Activated CD8-positive, alpha-beta memory T cell treated with anti-CD3 and anti-CD28 coated beads, Interleukin-2, amount 50 U/mL, for 1 hour (primary cell): Measurements from ENCODE around the gene C1orf198.

Experiments
- DNase-seq: peaks from one replicate; pipeline ENCODE4 v3.0.0-alpha.2; 2020; ENCODE audit errors: extremely low read depth

Gene C1orf198

GRCh38 chr1:230833511-230833910 is 34.8 kb downstream of the C1orf198 start:
- no peak for DNase-seq

DNA sequence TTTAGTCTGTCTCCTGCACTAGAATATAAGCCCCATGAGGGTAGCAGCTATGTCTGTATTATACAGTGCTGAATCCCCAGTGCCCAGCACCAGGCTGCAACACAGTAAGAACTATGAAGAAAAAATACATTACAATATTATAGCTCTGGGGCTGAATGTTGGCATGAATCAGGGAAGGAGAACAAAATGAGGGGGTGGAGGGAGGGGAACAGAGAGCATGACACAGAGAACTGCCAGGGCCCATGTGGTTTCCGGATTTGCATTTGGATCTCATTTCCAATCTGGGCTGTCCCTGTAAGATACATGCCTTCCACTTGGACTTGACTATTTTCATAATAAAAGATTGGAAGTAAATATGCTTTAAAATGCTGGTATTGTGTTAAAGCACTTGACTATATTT is 35.8 kb downstream of the C1orf198 start:
- DNase-seq, result no peak

DNA sequence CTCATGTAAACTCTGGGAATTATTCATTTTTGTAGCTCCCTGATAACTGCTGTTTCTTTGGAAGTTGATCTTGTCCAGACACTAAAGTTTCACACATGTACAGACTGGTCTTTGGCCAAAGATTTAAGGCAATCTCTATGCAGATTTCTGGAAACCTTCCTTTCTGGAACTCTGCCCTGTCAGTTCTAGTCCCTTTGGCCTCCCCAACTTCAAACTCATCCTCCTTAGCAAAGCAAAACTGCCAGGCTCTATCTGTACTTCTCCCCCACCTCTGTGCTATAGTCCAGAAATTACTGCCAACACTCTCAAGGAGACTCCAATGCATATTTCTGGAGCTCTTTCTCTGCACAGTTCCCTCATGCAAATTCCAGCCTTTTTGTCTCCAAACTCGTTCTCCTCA is 36.5 kb downstream of the C1orf198 start:
- DNase-seq, result no peak

DNA sequence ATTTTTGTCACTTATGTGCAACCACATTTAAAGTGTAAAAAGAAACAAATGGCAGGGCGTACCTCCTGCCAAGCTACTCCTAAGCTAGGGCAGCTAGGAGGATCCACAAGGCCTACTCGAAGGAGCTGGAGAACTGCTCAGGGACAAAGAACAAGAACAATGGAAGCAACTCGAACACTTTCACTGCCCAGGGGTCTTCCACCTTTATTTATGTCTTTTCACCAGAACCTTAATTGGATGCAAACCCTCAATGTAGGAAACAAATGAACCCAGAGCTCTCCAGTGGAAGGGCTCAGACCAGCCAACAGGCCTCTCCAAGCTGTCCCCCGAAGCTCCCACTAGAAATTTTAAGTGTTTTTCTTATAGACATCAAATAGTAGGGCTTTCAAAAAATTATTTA is 39.9 kb downstream of the C1orf198 start:
- DNase-seq, result no peak

- no peak for DNase-seq
These were observed 40.5 kb downstream of the C1orf198 start for GRCh38 chr1:230827801-230828200.

GRCh38 chr1:230827081-230827681 is 41.1 kb downstream of the C1orf198 start:
- no peak for DNase-seq

DNA sequence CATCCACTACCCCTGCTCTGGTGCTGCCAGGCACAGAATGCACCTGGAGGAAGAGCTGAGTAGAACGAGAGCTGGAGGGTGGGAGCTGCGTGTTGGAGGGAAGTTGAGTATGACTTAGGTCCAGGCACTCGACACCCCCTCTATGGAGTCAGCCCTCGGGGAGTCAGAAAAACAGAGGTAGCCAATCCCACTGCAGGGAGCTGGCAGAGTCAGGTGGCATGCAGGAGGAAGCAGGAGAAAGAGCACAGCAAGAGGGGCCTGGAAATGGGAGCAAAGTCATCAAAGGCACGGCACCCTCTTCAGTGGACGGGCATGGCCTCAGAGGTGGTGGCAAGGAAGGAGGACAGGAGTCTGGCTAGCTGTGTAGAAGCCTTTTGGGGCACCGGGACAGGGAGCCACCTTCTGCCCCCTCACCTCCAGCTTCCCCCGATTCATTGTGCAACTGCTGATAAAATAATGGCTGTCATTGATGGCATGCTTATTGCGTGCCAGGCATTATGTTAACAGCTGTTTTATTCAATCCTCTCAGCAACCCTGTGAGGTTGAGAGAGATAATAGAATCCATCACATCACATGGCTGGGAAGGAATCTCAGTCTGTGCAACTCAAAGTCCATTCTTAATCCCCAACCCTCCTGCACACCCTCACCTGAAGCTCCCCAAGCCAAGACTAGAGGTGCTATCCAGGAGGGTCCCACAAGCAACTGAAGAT is 42.0 kb downstream of the C1orf198 start:
- no peak for DNase-seq

GRCh38 chr1:230825761-230826160 is 42.6 kb downstream of the C1orf198 start:
- no peak for DNase-seq

DNA sequence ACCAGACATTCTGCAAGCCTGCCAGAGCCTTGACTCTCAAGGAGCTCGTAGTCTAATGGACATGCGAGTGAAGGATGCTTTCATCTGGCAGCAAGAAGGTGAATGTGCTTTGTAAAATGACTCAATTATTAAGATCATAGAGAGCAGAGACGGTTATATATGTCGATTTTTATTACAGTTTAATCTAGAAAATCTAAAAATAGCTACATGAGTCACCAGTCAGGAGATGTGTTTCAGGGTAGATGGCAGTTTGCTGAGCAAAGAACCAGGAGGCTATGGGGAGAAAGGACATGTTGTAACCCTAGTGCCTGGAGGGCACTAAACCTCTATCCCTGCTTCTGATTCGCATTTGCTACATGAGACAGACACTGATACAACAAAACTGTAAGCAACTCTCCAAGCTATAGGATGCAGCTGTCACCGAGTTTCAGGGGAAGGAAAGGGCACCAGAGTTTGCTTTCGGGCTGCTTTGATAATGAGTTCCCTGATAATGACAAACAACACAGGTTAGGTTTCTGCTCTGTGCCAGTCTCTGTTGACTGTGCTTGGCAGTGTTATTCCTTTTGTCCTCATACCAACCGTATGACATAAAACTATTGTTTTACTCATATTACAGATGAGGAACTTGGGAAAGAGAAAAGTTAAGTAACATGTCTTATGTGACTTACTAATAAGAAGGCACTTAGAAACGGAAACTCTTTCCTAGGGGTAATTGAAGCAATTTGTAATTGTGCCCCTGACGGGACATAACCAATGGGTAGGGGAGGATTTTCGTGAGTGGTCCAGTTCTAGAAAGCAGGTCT is 43.2 kb downstream of the C1orf198 start:
- no peak for DNase-seq

DNA sequence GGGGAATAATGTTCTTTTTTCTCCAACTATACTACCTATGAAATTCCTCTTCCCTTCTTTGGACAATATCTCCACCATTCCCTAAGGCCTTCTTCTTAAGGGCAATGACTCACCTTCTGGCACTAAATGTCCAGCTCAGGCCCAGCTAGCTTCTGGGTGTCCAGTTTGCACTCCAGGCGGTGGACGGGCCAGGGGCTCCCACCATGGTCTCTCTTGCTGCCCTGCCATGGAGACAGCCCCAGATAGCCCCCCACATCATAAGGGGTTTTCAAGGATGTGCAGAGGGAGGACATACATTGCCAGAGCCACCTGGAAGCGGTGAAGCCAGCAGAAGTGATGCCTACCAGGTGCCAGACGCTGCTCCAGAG is 43.8 kb downstream of the C1orf198 start:
- no peak for DNase-seq

DNA sequence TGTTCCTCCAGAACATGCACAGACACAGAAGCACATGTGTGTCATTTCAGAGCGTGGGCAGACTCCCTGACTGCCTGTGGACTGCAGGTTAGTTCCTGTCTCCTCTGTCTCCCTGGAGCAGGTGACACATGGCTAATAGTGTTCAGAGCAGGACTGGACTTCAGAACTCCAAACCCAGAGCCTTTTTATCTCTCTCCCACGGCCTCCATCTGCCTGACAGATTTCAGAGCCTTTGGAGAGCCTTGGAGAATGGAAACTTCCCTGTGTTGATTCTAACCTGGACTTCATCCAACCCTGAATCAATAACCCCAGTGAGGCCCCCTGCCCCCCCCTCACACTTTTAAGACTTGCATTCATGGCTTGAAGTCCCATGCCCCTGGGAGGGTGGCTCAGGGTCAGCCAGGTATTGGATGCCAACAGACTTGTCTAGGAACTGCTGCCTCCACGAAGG is 44.4 kb downstream of the C1orf198 start:
- no peak for DNase-seq

GRCh38 chr1:230823426-230823825 is 44.9 kb downstream of the C1orf198 start:
- no peak for DNase-seq

GRCh38 chr1:230822092-230822581 is 46.2 kb downstream of the C1orf198 start:
- DNase-seq, result no peak

GRCh38 chr1:230821346-230821745 is 47.0 kb downstream of the C1orf198 start:
- no peak for DNase-seq

DNA sequence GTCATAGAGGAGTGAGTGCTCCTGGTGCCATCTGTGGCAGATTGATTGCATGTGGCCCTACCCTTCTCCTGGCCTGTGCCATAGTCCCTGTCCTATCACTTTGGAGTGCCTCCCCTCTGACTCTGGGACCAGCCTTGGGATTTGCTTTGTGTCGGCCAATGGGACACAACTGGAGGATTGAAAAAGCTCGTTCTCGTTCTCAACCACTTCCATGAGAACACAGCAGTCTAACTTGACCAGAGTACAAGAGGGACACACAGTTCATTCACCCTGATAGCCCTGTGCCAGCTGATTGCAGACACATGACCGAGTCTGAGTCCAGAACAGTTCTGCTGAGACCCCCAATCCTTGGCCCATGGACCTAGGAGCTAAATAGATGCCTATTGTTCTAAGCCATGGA is 47.8 kb downstream of the C1orf198 start:
- no peak for DNase-seq

- no peak for DNase-seq
These were observed 48.3 kb downstream of the C1orf198 start for GRCh38 chr1:230819976-230820375.

GRCh38 chr1:230818901-230819300 is 49.4 kb downstream of the C1orf198 start:
- no peak for DNase-seq

DNA sequence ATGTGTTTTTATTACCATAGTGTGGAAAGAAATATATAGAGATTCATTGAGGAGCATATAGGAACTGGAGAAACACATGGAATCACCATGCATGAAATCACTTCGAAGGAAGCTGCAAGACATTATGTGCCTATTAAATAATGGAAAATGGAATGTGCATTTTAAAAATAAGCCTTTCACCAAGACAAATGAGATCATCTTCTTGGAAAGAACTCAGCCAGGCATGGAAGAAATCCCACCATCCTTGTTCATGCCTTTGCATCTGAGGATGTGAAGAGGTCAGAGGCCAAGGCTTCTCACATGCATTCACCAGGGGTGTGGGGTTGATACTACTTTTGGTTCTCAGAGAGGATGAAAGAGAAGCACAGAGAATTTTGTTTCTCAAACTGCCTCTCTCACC is 50.0 kb downstream of the C1orf198 start:
- no peak for DNase-seq

- DNase-seq, result no peak
These were observed 52.3 kb downstream of the C1orf198 start for GRCh38 chr1:230816018-230816417.

- no peak for DNase-seq
These were observed 53.2 kb downstream of the C1orf198 start for GRCh38 chr1:230814949-230815692.

DNA sequence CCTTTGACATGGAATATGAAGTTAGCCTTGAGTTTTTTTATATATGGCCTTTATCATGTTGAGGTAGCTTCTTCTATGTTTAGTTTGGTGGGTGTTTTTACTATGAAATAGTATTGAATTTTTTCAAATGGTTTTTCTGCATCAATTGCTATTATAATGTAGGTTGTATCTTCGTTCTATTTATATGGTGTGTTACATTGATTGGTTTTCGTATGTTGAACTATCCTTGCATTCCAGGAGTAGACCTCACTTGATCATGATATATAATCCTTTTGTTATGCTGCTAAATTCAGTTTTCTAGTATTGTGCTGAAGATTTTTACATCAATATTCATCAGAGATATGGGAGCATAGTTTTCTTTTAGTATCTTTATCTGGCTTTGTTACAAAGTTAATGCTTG is 55.8 kb downstream of the C1orf198 start:
- no peak for DNase-seq
